ENCODE data around the gene LLCFC1. TPM values are rescaled to one million over a fixed set of nuclear protein-coding genes. Genes with fewer than 3 reads are reported as not detected.

LLCFC1 gene
- total RNA-seq, 1 experiment from 2014 or later = not detected

- intact Hi-C loops (cut with micrococcal nuclease; ENCODE audit: unreplicated experiment) = no loop called here
- Histone ChIP-seq H3K9me3 (ENCODE audit: low read depth, low read length, poor library complexity, severe bottlenecking) (no peaks in the 10 kb centered on the region), H3K27ac (ENCODE audit: low read depth, low read length, poor library complexity, severe bottlenecking) (no peak overlapping the region), H3K36me3 (ENCODE audit: insufficient read depth, low read length, poor library complexity, severe bottlenecking) (no peaks in the 10 kb centered on the region), H3K4me1 (ENCODE audit: insufficient read depth, low read length, poor library complexity, severe bottlenecking) (no peaks in the 10 kb centered on the region), H3K4me3 (ENCODE audit: low read depth, low read length, poor library complexity, severe bottlenecking) (no peak overlapping the region), H3K27me3 (replicated peaks; ENCODE audit: insufficient read depth, low read depth, low read length, poor library complexity) (peaks cover 8% of the 10 kb centered on the region)
- ChIA-PET POLR2A (ENCODE audit: low non-redundant PET) (no interaction called here), CTCF (no interaction called here)
- no peak for DNase-seq (ENCODE audit: low spot score)
- TF ChIP-seq EZH2 (IDR thresholded peaks at IDR 0.05; ENCODE audit: borderline replicate concordance, low read depth, low read length, poor library complexity, severe bottlenecking) = no peak
- TF ChIP-seq, protein P1, sequence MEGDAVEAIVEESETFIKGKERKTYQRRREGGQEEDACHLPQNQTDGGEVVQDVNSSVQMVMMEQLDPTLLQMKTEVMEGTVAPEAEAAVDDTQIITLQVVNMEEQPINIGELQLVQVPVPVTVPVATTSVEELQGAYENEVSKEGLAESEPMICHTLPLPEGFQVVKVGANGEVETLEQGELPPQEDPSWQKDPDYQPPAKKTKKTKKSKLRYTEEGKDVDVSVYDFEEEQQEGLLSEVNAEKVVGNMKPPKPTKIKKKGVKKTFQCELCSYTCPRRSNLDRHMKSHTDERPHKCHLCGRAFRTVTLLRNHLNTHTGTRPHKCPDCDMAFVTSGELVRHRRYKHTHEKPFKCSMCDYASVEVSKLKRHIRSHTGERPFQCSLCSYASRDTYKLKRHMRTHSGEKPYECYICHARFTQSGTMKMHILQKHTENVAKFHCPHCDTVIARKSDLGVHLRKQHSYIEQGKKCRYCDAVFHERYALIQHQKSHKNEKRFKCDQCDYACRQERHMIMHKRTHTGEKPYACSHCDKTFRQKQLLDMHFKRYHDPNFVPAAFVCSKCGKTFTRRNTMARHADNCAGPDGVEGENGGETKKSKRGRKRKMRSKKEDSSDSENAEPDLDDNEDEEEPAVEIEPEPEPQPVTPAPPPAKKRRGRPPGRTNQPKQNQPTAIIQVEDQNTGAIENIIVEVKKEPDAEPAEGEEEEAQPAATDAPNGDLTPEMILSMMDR (conservative IDR thresholded peaks at IDR 0.05; ENCODE audit: low read depth, low read length) = no peak
- BruUV-seq (replicated peaks) = no TSS peak
These were observed 47.7 kb upstream of the LLCFC1 start for GRCh38 chr7:142891490-142892082.

- ChIA-PET CTCF (no interaction called here), POLR2A (ENCODE audit: low non-redundant PET) (no interaction called here)
- Histone ChIP-seq H3K36me3 (ENCODE audit: insufficient read depth, low read length, poor library complexity, severe bottlenecking) (no peaks in the 10 kb centered on the region), H3K4me3 (ENCODE audit: low read depth, low read length, poor library complexity, severe bottlenecking) (no peak overlapping the region), H3K4me1 (ENCODE audit: insufficient read depth, low read length, poor library complexity, severe bottlenecking) (no peaks in the 10 kb centered on the region), H3K9me3 (ENCODE audit: low read depth, low read length, poor library complexity, severe bottlenecking) (no peaks in the 10 kb centered on the region), H3K27me3 (replicated peaks; ENCODE audit: insufficient read depth, low read depth, low read length, poor library complexity) (peaks cover 6% of the 10 kb centered on the region), H3K27ac (ENCODE audit: low read depth, low read length, poor library complexity, severe bottlenecking) (no peak overlapping the region)
- intact Hi-C loops (cut with micrococcal nuclease; ENCODE audit: unreplicated experiment) = no loop called here
- no peak for DNase-seq (ENCODE audit: low spot score)
- TF ChIP-seq, protein P1 (conservative IDR thresholded peaks at IDR 0.05; ENCODE audit: low read depth, low read length) = no peak
- no peak for TF ChIP-seq EZH2 (IDR thresholded peaks at IDR 0.05; ENCODE audit: borderline replicate concordance, low read depth, low read length, poor library complexity, severe bottlenecking)
- no TSS peak for BruUV-seq (replicated peaks)
These were observed 46.3 kb upstream of the LLCFC1 start for GRCh38 chr7:142892951-142893350.

- POLR2A ChIA-PET (ENCODE audit: low non-redundant PET) = no interaction called here
- Histone ChIP-seq H3K9me3 (ENCODE audit: low read depth, low read length, poor library complexity, severe bottlenecking) (no peaks in the 10 kb centered on the region), H3K4me3 (ENCODE audit: low read depth, low read length, poor library complexity, severe bottlenecking) (no peak overlapping the region), H3K4me1 (ENCODE audit: insufficient read depth, low read length, poor library complexity, severe bottlenecking) (no peaks in the 10 kb centered on the region), H3K36me3 (ENCODE audit: insufficient read depth, low read length, poor library complexity, severe bottlenecking) (no peaks in the 10 kb centered on the region), H3K27ac (ENCODE audit: low read depth, low read length, poor library complexity, severe bottlenecking) (no peak overlapping the region), H3K27me3 (replicated peaks; ENCODE audit: insufficient read depth, low read depth, low read length, poor library complexity) (peaks cover 6% of the 10 kb centered on the region)
- intact Hi-C loops (cut with micrococcal nuclease; ENCODE audit: unreplicated experiment) = no loop called here
- DNase-seq (ENCODE audit: low spot score) = no peak
- CTCF ChIA-PET = interaction anchor here (0.6 kb wide), 2 partner anchors 133 to 1141 kb away, joined by 3 to 7 read pairs; partner anchors contain the start of gene OR9A2
- TF ChIP-seq EZH2 (IDR thresholded peaks at IDR 0.05; ENCODE audit: borderline replicate concordance, low read depth, low read length, poor library complexity, severe bottlenecking) = no peak
- TF ChIP-seq, protein P1 (conservative IDR thresholded peaks at IDR 0.05; ENCODE audit: low read depth, low read length) = no peak
- no TSS peak for BruUV-seq (replicated peaks)
These were observed 44.9 kb upstream of the LLCFC1 start for GRCh38 chr7:142894112-142894984.
